ENCODE data around the gene ZFX.

Gene ZFX

GRCh38 chrX:24204331-24204730, 54.8 kb downstream of the ZFX start:
- no peaks in the 10 kb centered on the region for H3K9me3 ChIP-seq (ENCODE audit: insufficient read depth, low read depth, low read length)
- H3K9ac ChIP-seq (ENCODE audit: low read depth, low read length, poor library complexity, severe bottlenecking), result no peak overlapping the region
- H4K20me1 ChIP-seq (ENCODE audit: insufficient read depth, low read length, poor library complexity, severe bottlenecking), result peaks cover 34% of the 10 kb centered on the region
- H3K4me1 ChIP-seq (ENCODE audit: insufficient read depth, low read length, poor library complexity, severe bottlenecking), result no peaks in the 10 kb centered on the region
- no peaks in the 10 kb centered on the region for H3K27me3 ChIP-seq (ENCODE audit: insufficient read depth, low read length, poor library complexity, severe bottlenecking)
- no peaks in the 10 kb centered on the region for H3K9me2 ChIP-seq (replicated peaks; ENCODE audit: low read depth, low read length)
- no peaks in the 10 kb centered on the region for H3F3A ChIP-seq (ENCODE audit: low read depth)
- H3K36me3 ChIP-seq (ENCODE audit: insufficient read depth, low read length), result peaks cover 46% of the 10 kb centered on the region
- peaks cover 64% of the 10 kb centered on the region for H3K79me2 ChIP-seq (ENCODE audit: insufficient read depth, low read length)
- H2AFZ ChIP-seq (ENCODE audit: low read length), result no peak overlapping the region
- no peak overlapping the region for H3K4me3 ChIP-seq (ENCODE audit: low read length, poor library complexity, severe bottlenecking)
- no peak for TF ChIP-seq EZH2phosphoT487 (IDR thresholded peaks at IDR 0.05; ENCODE audit: borderline replicate concordance)
- TF ChIP-seq, protein P1, sequence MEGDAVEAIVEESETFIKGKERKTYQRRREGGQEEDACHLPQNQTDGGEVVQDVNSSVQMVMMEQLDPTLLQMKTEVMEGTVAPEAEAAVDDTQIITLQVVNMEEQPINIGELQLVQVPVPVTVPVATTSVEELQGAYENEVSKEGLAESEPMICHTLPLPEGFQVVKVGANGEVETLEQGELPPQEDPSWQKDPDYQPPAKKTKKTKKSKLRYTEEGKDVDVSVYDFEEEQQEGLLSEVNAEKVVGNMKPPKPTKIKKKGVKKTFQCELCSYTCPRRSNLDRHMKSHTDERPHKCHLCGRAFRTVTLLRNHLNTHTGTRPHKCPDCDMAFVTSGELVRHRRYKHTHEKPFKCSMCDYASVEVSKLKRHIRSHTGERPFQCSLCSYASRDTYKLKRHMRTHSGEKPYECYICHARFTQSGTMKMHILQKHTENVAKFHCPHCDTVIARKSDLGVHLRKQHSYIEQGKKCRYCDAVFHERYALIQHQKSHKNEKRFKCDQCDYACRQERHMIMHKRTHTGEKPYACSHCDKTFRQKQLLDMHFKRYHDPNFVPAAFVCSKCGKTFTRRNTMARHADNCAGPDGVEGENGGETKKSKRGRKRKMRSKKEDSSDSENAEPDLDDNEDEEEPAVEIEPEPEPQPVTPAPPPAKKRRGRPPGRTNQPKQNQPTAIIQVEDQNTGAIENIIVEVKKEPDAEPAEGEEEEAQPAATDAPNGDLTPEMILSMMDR (conservative IDR thresholded peaks at IDR 0.05; ENCODE audit: low read length), result no peak
- no peak overlapping the region for H3K4me2 ChIP-seq (ENCODE audit: low read depth, low read length, poor library complexity, severe bottlenecking)

DNA sequence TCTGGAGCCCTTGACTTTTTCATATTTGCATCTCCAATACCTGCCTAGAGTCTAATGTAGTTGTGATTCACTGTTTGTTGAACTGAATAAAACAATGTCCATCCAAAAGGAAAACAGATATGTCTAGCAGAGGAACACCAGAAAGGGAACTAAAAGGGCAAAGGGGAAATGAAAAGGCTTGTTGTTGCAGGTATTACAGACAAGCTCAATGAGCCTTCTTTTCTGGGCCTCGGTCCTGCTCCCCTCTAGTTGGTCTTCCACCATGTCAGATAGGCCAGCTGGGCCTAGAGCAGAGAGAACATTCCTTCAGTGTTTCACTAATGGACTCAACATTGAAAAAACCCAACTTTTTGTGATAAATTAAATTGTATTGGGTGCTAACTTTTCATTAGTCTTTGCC, 55.4 kb downstream of the ZFX start:
- peaks cover 52% of the 10 kb centered on the region for H3K36me3 ChIP-seq (ENCODE audit: insufficient read depth, low read length)
- no peak overlapping the region for H3K4me3 ChIP-seq (ENCODE audit: low read length, poor library complexity, severe bottlenecking)
- H3K4me1 ChIP-seq (ENCODE audit: insufficient read depth, low read length, poor library complexity, severe bottlenecking), result no peaks in the 10 kb centered on the region
- no peaks in the 10 kb centered on the region for H3K9me3 ChIP-seq (ENCODE audit: insufficient read depth, low read depth, low read length)
- H3K9me2 ChIP-seq (replicated peaks; ENCODE audit: low read depth, low read length), result no peaks in the 10 kb centered on the region
- no peak overlapping the region for H2AFZ ChIP-seq (ENCODE audit: low read length)
- no peaks in the 10 kb centered on the region for H3F3A ChIP-seq (ENCODE audit: low read depth)
- no peak overlapping the region for H3K9ac ChIP-seq (ENCODE audit: low read depth, low read length, poor library complexity, severe bottlenecking)
- TF ChIP-seq, protein P1 (conservative IDR thresholded peaks at IDR 0.05; ENCODE audit: low read length), result no peak
- TF ChIP-seq EZH2phosphoT487 (IDR thresholded peaks at IDR 0.05; ENCODE audit: borderline replicate concordance), result no peak
- peaks cover 61% of the 10 kb centered on the region for H3K79me2 ChIP-seq (ENCODE audit: insufficient read depth, low read length)
- no peaks in the 10 kb centered on the region for H3K27me3 ChIP-seq (ENCODE audit: insufficient read depth, low read length, poor library complexity, severe bottlenecking)
- H3K4me2 ChIP-seq (ENCODE audit: low read depth, low read length, poor library complexity, severe bottlenecking), result no peak overlapping the region
- peaks cover 32% of the 10 kb centered on the region for H4K20me1 ChIP-seq (ENCODE audit: insufficient read depth, low read length, poor library complexity, severe bottlenecking)

DNA sequence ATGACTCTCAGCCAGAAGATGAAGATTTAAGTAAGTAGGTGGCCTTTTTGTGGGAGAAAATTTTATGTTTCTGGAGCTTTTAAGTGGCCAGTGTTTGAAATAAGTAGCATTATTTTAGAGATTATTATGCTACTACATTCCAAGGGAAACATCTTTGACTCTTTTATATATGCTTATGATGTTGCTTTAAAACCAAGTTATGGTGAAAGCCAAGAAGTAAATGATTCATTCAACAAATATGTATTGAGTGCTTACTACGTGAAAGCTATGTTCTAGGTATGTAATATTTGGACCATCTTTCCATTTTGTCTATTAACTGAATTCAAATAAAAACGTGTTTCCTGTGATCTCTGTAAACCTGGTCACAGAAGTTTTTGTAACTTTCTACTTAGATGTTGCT, 58.3 kb downstream of the ZFX start:
- no peaks in the 10 kb centered on the region for H3K27me3 ChIP-seq (ENCODE audit: insufficient read depth, low read length, poor library complexity, severe bottlenecking)
- peaks cover 61% of the 10 kb centered on the region for H3K36me3 ChIP-seq (ENCODE audit: insufficient read depth, low read length)

More for the DNA sequence above, 58.3 kb downstream of the ZFX start:
- Histone ChIP-seq H3K9me3 (ENCODE audit: insufficient read depth, low read depth, low read length) (no peaks in the 10 kb centered on the region), H2AFZ (ENCODE audit: low read length) (no peak overlapping the region), H3K9ac (ENCODE audit: low read depth, low read length, poor library complexity, severe bottlenecking) (no peak overlapping the region), H4K20me1 (ENCODE audit: insufficient read depth, low read length, poor library complexity, severe bottlenecking) (peaks cover 20% of the 10 kb centered on the region), H3K79me2 (ENCODE audit: insufficient read depth, low read length) (peaks cover 34% of the 10 kb centered on the region; the same call in 1 of the 2 replicates), H3F3A (ENCODE audit: low read depth) (no peaks in the 10 kb centered on the region), H3K4me3 (ENCODE audit: low read length, poor library complexity, severe bottlenecking) (no peak overlapping the region), H3K4me1 (ENCODE audit: insufficient read depth, low read length, poor library complexity, severe bottlenecking) (no peaks in the 10 kb centered on the region), H3K4me2 (ENCODE audit: low read depth, low read length, poor library complexity, severe bottlenecking) (no peak overlapping the region), H3K9me2 (replicated peaks; ENCODE audit: low read depth, low read length) (no peaks in the 10 kb centered on the region)
- no peak for TF ChIP-seq EZH2phosphoT487 (IDR thresholded peaks at IDR 0.05; ENCODE audit: borderline replicate concordance)
- TF ChIP-seq, protein P1 (conservative IDR thresholded peaks at IDR 0.05; ENCODE audit: low read length), result no peak

All from Loucy (cell line).